ENCODE data around the gene CCDC200. TPM values are rescaled to one million over a fixed set of nuclear protein-coding genes. Genes with fewer than 3 reads are reported as not detected.

The CCDC200 gene
- total and polyA plus RNA-seq, 2 of the 13 experiments (the other 11 are each of a cell fraction or from before 2014, with no cell fraction given) = not detected

DNA sequence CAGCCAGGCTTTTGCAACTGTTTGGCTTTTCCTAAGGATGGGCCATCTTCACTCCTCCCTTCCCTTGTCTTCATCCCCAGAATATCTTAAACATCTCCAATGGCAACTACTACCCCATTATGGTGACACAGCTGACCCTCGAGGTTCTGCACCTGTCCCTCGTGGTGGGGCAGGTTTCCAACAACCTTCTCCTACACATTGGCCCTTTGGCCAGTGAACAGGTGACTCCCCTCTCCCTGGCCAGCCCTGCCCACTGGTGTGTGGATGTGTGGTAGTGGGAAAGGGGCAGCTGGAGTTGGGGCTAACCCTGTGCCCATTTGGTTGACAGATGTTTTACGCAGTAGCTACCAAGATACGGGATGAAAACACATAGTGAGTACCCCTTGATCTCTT, 12.1 kb downstream of the CCDC200 start (continued):
- TF ChIP-seq, protein P1, sequence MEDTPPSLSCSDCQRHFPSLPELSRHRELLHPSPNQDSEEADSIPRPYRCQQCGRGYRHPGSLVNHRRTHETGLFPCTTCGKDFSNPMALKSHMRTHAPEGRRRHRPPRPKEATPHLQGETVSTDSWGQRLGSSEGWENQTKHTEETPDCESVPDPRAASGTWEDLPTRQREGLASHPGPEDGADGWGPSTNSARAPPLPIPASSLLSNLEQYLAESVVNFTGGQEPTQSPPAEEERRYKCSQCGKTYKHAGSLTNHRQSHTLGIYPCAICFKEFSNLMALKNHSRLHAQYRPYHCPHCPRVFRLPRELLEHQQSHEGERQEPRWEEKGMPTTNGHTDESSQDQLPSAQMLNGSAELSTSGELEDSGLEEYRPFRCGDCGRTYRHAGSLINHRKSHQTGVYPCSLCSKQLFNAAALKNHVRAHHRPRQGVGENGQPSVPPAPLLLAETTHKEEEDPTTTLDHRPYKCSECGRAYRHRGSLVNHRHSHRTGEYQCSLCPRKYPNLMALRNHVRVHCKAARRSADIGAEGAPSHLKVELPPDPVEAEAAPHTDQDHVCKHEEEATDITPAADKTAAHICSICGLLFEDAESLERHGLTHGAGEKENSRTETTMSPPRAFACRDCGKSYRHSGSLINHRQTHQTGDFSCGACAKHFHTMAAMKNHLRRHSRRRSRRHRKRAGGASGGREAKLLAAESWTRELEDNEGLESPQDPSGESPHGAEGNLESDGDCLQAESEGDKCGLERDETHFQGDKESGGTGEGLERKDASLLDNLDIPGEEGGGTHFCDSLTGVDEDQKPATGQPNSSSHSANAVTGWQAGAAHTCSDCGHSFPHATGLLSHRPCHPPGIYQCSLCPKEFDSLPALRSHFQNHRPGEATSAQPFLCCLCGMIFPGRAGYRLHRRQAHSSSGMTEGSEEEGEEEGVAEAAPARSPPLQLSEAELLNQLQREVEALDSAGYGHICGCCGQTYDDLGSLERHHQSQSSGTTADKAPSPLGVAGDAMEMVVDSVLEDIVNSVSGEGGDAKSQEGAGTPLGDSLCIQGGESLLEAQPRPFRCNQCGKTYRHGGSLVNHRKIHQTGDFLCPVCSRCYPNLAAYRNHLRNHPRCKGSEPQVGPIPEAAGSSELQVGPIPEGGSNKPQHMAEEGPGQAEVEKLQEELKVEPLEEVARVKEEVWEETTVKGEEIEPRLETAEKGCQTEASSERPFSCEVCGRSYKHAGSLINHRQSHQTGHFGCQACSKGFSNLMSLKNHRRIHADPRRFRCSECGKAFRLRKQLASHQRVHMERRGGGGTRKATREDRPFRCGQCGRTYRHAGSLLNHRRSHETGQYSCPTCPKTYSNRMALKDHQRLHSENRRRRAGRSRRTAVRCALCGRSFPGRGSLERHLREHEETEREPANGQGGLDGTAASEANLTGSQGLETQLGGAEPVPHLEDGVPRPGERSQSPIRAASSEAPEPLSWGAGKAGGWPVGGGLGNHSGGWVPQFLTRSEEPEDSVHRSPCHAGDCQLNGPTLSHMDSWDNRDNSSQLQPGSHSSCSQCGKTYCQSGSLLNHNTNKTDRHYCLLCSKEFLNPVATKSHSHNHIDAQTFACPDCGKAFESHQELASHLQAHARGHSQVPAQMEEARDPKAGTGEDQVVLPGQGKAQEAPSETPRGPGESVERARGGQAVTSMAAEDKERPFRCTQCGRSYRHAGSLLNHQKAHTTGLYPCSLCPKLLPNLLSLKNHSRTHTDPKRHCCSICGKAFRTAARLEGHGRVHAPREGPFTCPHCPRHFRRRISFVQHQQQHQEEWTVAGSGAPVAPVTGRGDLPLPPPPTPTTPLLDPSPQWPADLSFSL (CRISPR knock-in tag; IDR thresholded peaks at IDR 0.05) = no peak
- TF ChIP-seq NKX3-1 (CRISPR knock-in tag; IDR thresholded peaks at IDR 0.05) (0 out of 2 replicates have a peak, but pooled peaks have one; percentile 9), ATAD3A (CRISPR knock-in tag; IDR thresholded peaks at IDR 0.05) (no peak), SP5 (CRISPR knock-in tag; IDR thresholded peaks at IDR 0.05; ENCODE audit: borderline replicate concordance, low read depth) (no peak), SUZ12 (IDR thresholded peaks at IDR 0.05; ENCODE audit: low read depth, low read length) (no peak), ZMYM3 (CRISPR knock-in tag; IDR thresholded peaks at IDR 0.05) (no peak), ZNF460 (CRISPR knock-in tag; IDR thresholded peaks at IDR 0.05; ENCODE audit: borderline replicate concordance) (no peak), ZFP1 (CRISPR knock-in tag; IDR thresholded peaks at IDR 0.05) (no peak), SALL2 (CRISPR knock-in tag; IDR thresholded peaks at IDR 0.05) (no peak), POLR2A (IDR thresholded peaks at IDR 0.05; ENCODE audit: insufficient read depth in 1 of 2, low read depth in 2 of 2, low read length in 2 of 2) (no peak; a peak in 1 of 4 replicates), WIZ (CRISPR knock-in tag; IDR thresholded peaks at IDR 0.05) (no peak), ZNF792 (CRISPR knock-in tag; IDR thresholded peaks at IDR 0.05) (no peak), TGIF2 (CRISPR knock-in tag; IDR thresholded peaks at IDR 0.05) (no peak; the same call in 1 of the 2 replicates), FOXM1 (CRISPR knock-in tag; IDR thresholded peaks at IDR 0.05) (peak; percentile 51; the same call in 1 of the 2 replicates), KLF13 (CRISPR knock-in tag; IDR thresholded peaks at IDR 0.05) (0 out of 2 replicates have a peak, but pooled peaks have one; percentile 15), RARA (CRISPR knock-in tag; IDR thresholded peaks at IDR 0.05) (no peak)
- TF ChIP-seq, protein P2, sequence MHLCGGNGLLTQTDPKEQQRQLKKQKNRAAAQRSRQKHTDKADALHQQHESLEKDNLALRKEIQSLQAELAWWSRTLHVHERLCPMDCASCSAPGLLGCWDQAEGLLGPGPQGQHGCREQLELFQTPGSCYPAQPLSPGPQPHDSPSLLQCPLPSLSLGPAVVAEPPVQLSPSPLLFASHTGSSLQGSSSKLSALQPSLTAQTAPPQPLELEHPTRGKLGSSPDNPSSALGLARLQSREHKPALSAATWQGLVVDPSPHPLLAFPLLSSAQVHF (CRISPR knock-in tag; IDR thresholded peaks at IDR 0.05) = no peak
- TF ChIP-seq, protein P3, sequence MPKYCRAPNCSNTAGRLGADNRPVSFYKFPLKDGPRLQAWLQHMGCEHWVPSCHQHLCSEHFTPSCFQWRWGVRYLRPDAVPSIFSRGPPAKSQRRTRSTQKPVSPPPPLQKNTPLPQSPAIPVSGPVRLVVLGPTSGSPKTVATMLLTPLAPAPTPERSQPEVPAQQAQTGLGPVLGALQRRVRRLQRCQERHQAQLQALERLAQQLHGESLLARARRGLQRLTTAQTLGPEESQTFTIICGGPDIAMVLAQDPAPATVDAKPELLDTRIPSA (CRISPR knock-in tag; IDR thresholded peaks at IDR 0.05; ENCODE audit: borderline replicate concordance) = no peak
- TF ChIP-seq, protein P4, sequence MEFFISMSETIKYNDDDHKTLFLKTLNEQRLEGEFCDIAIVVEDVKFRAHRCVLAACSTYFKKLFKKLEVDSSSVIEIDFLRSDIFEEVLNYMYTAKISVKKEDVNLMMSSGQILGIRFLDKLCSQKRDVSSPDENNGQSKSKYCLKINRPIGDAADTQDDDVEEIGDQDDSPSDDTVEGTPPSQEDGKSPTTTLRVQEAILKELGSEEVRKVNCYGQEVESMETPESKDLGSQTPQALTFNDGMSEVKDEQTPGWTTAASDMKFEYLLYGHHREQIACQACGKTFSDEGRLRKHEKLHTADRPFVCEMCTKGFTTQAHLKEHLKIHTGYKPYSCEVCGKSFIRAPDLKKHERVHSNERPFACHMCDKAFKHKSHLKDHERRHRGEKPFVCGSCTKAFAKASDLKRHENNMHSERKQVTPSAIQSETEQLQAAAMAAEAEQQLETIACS (CRISPR knock-in tag; IDR thresholded peaks at IDR 0.05) = no peak; the same call in 1 of the 2 replicates
- TF ChIP-seq, protein P5, sequence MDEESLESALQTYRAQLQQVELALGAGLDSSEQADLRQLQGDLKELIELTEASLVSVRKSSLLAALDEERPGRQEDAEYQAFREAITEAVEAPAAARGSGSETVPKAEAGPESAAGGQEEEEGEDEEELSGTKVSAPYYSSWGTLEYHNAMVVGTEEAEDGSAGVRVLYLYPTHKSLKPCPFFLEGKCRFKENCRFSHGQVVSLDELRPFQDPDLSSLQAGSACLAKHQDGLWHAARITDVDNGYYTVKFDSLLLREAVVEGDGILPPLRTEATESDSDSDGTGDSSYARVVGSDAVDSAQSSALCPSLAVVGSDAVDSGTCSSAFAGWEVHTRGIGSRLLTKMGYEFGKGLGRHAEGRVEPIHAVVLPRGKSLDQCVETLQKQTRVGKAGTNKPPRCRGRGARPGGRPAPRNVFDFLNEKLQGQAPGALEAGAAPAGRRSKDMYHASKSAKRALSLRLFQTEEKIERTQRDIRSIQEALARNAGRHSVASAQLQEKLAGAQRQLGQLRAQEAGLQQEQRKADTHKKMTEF (CRISPR knock-in tag; IDR thresholded peaks at IDR 0.05) = no peak
- TF ChIP-seq, protein P6, sequence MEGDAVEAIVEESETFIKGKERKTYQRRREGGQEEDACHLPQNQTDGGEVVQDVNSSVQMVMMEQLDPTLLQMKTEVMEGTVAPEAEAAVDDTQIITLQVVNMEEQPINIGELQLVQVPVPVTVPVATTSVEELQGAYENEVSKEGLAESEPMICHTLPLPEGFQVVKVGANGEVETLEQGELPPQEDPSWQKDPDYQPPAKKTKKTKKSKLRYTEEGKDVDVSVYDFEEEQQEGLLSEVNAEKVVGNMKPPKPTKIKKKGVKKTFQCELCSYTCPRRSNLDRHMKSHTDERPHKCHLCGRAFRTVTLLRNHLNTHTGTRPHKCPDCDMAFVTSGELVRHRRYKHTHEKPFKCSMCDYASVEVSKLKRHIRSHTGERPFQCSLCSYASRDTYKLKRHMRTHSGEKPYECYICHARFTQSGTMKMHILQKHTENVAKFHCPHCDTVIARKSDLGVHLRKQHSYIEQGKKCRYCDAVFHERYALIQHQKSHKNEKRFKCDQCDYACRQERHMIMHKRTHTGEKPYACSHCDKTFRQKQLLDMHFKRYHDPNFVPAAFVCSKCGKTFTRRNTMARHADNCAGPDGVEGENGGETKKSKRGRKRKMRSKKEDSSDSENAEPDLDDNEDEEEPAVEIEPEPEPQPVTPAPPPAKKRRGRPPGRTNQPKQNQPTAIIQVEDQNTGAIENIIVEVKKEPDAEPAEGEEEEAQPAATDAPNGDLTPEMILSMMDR (CRISPR knock-in tag; IDR thresholded peaks at IDR 0.05) = no peak

Data from HepG2 (cell line).